Measurements from ENCODE around the gene LTBP3.

DNA sequence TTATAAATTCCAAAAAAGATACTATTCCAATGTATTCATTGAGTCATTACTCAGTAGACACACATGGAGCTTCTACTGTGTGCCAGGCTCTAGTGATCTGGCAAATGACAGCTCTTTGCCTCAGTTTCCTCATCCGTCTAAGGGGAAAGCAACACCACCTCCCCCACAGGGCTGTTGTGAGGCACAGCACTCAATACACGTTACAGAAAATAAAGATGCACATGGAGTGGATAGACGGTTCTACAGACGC lies 65.8 kb downstream of the LTBP3 start:
- no peak for TF ChIP-seq POLR2A (IDR thresholded peaks at IDR 0.05)
- TF ChIP-seq, protein P1, sequence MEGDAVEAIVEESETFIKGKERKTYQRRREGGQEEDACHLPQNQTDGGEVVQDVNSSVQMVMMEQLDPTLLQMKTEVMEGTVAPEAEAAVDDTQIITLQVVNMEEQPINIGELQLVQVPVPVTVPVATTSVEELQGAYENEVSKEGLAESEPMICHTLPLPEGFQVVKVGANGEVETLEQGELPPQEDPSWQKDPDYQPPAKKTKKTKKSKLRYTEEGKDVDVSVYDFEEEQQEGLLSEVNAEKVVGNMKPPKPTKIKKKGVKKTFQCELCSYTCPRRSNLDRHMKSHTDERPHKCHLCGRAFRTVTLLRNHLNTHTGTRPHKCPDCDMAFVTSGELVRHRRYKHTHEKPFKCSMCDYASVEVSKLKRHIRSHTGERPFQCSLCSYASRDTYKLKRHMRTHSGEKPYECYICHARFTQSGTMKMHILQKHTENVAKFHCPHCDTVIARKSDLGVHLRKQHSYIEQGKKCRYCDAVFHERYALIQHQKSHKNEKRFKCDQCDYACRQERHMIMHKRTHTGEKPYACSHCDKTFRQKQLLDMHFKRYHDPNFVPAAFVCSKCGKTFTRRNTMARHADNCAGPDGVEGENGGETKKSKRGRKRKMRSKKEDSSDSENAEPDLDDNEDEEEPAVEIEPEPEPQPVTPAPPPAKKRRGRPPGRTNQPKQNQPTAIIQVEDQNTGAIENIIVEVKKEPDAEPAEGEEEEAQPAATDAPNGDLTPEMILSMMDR (IDR thresholded peaks at IDR 0.05) = no peak
